Measurements from ENCODE around the gene PDE6B. TPM values are rescaled to one million over a fixed set of nuclear protein-coding genes. Genes with fewer than 3 reads are reported as not detected.
A peak's percentile ranks its signal among the peaks of the same experiment; 100 is the strongest.

The PDE6B gene
- total RNA-seq, 4 donors from 2014 or later, result 2.2 to 5.8 (median 4.4) TPM

DNA sequence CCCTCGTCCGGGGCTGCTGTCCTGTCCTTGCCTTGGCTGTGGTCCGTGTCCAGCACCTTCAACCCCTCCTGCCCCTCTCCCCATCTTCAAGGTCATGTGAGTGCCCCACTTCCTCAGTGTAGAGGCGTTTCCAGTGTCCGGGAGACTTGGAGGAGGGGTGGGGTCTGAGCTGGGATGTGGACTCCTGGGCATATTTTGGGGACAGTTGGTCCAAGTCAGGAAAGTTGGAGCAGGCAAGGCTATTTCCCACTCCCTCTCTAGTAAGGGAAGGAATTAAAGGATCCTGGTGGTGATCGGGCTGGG, 83.2 kb downstream of the PDE6B start:
- Histone ChIP-seq H3K36me3 (no peaks in the 10 kb centered on the region), H3K9me3 (no peaks in the 10 kb centered on the region), H3K4me3 (peak overlapping the region in 1 of 4 donors; percentile 8), H3K4me1 (peaks cover 23 to 52% (median 49%) of the 10 kb centered on the region in 4 donors), H3K27ac (replicated peaks in 1 of 4) (no peak overlapping the region), H3K27me3 (no peaks in the 10 kb centered on the region)
- WGBS, result 86% methylated on average over 6 of the region's 6 CpGs
- DNase-seq (ENCODE audit: extremely low spot score), result no peak
- TF ChIP-seq EP300 (IDR thresholded peaks at IDR 0.05), result no peak
- TF ChIP-seq POLR2AphosphoS5 (IDR thresholded peaks at IDR 0.05), result no peak
- TF ChIP-seq POLR2A (IDR thresholded peaks at IDR 0.05; ENCODE audit: low read depth), result no peak
- TF ChIP-seq, protein P1, sequence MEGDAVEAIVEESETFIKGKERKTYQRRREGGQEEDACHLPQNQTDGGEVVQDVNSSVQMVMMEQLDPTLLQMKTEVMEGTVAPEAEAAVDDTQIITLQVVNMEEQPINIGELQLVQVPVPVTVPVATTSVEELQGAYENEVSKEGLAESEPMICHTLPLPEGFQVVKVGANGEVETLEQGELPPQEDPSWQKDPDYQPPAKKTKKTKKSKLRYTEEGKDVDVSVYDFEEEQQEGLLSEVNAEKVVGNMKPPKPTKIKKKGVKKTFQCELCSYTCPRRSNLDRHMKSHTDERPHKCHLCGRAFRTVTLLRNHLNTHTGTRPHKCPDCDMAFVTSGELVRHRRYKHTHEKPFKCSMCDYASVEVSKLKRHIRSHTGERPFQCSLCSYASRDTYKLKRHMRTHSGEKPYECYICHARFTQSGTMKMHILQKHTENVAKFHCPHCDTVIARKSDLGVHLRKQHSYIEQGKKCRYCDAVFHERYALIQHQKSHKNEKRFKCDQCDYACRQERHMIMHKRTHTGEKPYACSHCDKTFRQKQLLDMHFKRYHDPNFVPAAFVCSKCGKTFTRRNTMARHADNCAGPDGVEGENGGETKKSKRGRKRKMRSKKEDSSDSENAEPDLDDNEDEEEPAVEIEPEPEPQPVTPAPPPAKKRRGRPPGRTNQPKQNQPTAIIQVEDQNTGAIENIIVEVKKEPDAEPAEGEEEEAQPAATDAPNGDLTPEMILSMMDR (IDR thresholded peaks at IDR 0.05), result no peak
- intact Hi-C loops (cut with DNase I), result no loop called here

DNA sequence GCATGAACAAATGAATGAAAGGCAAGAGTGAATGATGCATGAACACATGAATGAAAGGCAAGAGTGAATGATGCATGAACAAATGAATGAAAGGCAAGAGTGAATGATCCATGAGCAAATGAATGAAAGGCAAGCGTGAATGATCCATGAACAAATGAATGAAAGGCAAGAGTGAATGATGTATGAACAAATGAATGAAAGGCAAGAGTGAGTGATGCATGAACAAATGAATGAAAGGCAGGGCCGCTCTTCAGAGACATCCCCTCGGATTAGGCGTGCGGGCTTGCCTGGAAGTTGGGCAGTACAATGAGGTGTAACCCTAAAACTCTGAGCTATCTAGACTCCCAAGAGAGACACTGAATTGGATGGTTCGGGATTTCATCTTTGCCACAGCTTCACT, 84.0 kb downstream of the PDE6B start:
- H3K27me3 ChIP-seq, result no peaks in the 10 kb centered on the region
- no peaks in the 10 kb centered on the region for H3K9me3 ChIP-seq
- H3K4me3 ChIP-seq, result no peak overlapping the region
- no peak for DNase-seq (ENCODE audit: extremely low spot score)
- TF ChIP-seq, protein P1 (IDR thresholded peaks at IDR 0.05), result no peak
- no peak for TF ChIP-seq POLR2A (IDR thresholded peaks at IDR 0.05; ENCODE audit: low read depth)
- TF ChIP-seq POLR2AphosphoS5 (IDR thresholded peaks at IDR 0.05), result no peak
- no peak for TF ChIP-seq EP300 (IDR thresholded peaks at IDR 0.05)
- peaks cover 0 to 5% (median 3%) of the 10 kb centered on the region in 4 donors for H3K36me3 ChIP-seq
- intact Hi-C loops (cut with DNase I), result no loop called here
- no peak overlapping the region for H3K27ac ChIP-seq (replicated peaks in 1 of 4)
- 95% methylated on average over 6 of the region's 6 CpGs for WGBS
- peaks cover 23 to 56% (median 49%) of the 10 kb centered on the region in 4 donors for H3K4me1 ChIP-seq

DNA sequence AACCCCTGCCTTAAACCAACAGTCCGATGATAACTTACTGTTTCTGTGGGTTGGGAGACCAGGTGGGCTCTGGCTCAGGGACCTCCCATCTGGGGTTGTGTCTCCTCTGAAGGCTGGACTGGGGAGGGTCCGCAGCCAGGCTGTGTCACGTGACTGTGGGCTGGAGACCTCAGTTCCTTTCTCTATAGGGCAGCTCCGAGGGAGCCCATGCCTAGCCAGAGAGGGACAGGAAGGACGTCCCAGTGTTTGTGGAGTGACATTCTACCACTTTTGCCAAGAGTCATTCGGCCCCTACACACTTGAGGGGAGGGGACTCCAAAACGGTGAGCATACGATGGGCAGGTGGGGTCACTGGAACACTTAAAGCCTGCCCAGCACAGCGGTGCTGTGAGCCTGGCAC, 84.7 kb downstream of the PDE6B start:
- peaks cover 21 to 59% (median 43%) of the 10 kb centered on the region in 4 donors for H3K4me1 ChIP-seq
- TF ChIP-seq POLR2A (IDR thresholded peaks at IDR 0.05; ENCODE audit: low read depth), result no peak
- no peak for TF ChIP-seq POLR2AphosphoS5 (IDR thresholded peaks at IDR 0.05)
- TF ChIP-seq, protein P1 (IDR thresholded peaks at IDR 0.05), result no peak
- TF ChIP-seq EP300 (IDR thresholded peaks at IDR 0.05), result no peak
- intact Hi-C loops (cut with DNase I), result no loop called here
- no peaks in the 10 kb centered on the region for H3K9me3 ChIP-seq
- no peaks in the 10 kb centered on the region for H3K27me3 ChIP-seq
- no peak overlapping the region for H3K27ac ChIP-seq (replicated peaks in 1 of 4)
- DNase-seq (ENCODE audit: extremely low spot score), result no peak
- WGBS, result 78% methylated on average over 7 of the region's 9 CpGs
- H3K36me3 ChIP-seq, result peaks cover 0 to 8% (median 3%) of the 10 kb centered on the region in 4 donors
- no peak overlapping the region for H3K4me3 ChIP-seq

DNA sequence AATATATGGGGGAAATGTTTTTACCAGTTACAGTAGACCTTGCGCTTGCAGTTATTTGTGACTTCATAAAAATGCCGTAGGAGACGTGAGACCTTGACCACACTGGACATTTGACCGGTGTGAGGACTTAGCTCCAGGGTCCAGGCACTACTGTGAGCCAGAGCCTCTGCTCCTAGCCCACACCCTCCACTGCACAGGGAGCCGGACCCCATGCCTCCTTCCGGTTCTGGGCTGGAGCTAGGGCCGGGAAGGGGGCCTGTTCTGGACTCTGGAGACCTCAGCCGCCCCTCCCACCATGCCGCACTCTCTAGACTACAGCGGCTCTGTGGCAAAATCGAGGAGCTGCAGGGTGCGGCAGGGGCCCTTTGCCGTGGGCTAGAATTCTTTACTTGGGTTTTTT, 85.5 kb downstream of the PDE6B start:
- Histone ChIP-seq H3K27me3 (no peaks in the 10 kb centered on the region), H3K9me3 (no peaks in the 10 kb centered on the region), H3K4me1 (peaks cover 20 to 56% (median 40%) of the 10 kb centered on the region in 4 donors), H3K4me3 (no peak overlapping the region), H3K27ac (replicated peaks in 1 of 4) (no peak overlapping the region), H3K36me3 (peaks cover 0 to 8% (median 3%) of the 10 kb centered on the region in 4 donors)
- no peak for DNase-seq (ENCODE audit: extremely low spot score)
- 89% methylated on average over 13 of the region's 13 CpGs for WGBS
- TF ChIP-seq, protein P1 (IDR thresholded peaks at IDR 0.05), result no peak
- TF ChIP-seq POLR2AphosphoS5 (IDR thresholded peaks at IDR 0.05), result no peak
- no peak for TF ChIP-seq POLR2A (IDR thresholded peaks at IDR 0.05; ENCODE audit: low read depth)
- TF ChIP-seq EP300 (IDR thresholded peaks at IDR 0.05), result no peak
- intact Hi-C loops (cut with DNase I), result no loop called here

DNA sequence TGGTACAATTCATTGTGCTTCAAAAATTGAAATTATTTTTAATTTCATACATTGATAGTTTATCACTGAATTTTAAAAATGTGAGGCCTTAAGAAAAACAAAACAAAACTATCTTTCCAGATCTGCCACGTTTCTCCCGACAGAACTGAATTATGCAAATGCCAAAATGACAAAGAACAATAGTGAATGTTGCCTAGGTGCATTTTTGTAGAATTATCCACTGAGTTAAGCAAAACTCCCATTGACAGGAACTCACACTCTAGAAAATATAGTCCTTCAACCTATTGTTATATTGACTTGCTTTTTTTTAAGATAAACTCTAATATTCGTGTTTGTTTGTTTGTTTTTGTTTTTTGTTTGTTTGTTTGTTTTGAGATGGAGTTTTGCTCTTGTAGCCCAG, 86.7 kb downstream of the PDE6B start:
- Histone ChIP-seq H3K27ac (replicated peaks in 1 of 4) (no peak overlapping the region), H3K27me3 (no peaks in the 10 kb centered on the region), H3K36me3 (peaks cover 0 to 8% (median 3%) of the 10 kb centered on the region in 4 donors), H3K9me3 (no peaks in the 10 kb centered on the region), H3K4me1 (peaks cover 15 to 46% (median 30%) of the 10 kb centered on the region in 4 donors), H3K4me3 (no peak overlapping the region)
- WGBS, result 65% methylated on average over 3 of the region's 3 CpGs
- intact Hi-C loops (cut with DNase I), result no loop called here
- no peak for DNase-seq (ENCODE audit: extremely low spot score)
- no peak for TF ChIP-seq EP300 (IDR thresholded peaks at IDR 0.05)
- TF ChIP-seq POLR2A (IDR thresholded peaks at IDR 0.05; ENCODE audit: low read depth), result no peak
- TF ChIP-seq, protein P1 (IDR thresholded peaks at IDR 0.05), result no peak
- no peak for TF ChIP-seq POLR2AphosphoS5 (IDR thresholded peaks at IDR 0.05)

Measured in esophagus muscularis mucosa (tissue), 4 donors.